Thyroid gland (tissue), 4 donors: ENCODE results near the gene PTPRG. TPM values are rescaled to one million over a fixed set of nuclear protein-coding genes. Genes with fewer than 3 reads are reported as not detected.

Experiments
- DNase-seq, 2 donors: peaks; one replicate each; pipeline ENCODE4 v3.0.0-alpha.2; 2019
- H3K27ac ChIP-seq, 3 donors: fragments of 200-600 bp; sonication (generic); 1 replicate in 2 of 3; 2 replicates in 1 of 3; pipeline ENCODE4 v1.5.1; 2016 to 2019; ENCODE audit warnings: mild to moderate bottlenecking in 1 of 3, moderate library complexity in 1 of 3
- H3K27me3 ChIP-seq: fragments of 200-600 bp; sonication (generic); one replicate; pipeline ENCODE4 v1.5.1; 2019
- H3K36me3 ChIP-seq, 2 donors: fragments of 200-600 bp; sonication (generic); one replicate each; pipeline ENCODE4 v1.5.1; 2016 to 2019
- H3K4me1 ChIP-seq, 2 donors: fragments of 200-600 bp; sonication (generic); one replicate each; pipeline ENCODE4 v1.5.1; 2017 to 2019
- H3K4me3 ChIP-seq, 3 donors: fragments of 200-600 bp; sonication (generic); replicated peaks in 1 of 3; 1 replicate in 2 of 3; 2 replicates in 1 of 3; pipeline ENCODE4 v1.5.1; 2016; ENCODE audit warnings: mild to moderate bottlenecking in 1 of 3
- H3K9me3 ChIP-seq: fragments of 200-600 bp; sonication (generic); one replicate; pipeline ENCODE4 v1.5.1; 2017
- POLR2A ChIP-seq, 2 donors: fragments of 450-650 bp; IDR thresholded peaks; one replicate each; pipeline ENCODE4 v1.6.1; 2017; ENCODE audit warnings: antibody characterized with exemption in 2 of 2, mild to moderate bottlenecking in 2 of 2, moderate library complexity in 1 of 2
- WGBS, 2 donors: methylation state at CpG; one replicate each; pipeline ENCODE4 v1.1.5; 2017; 5-methylcytosine and 5-hydroxymethylcytosine counted together
- intact Hi-C: fragments of 100-400 bp; cut with DNase I; formaldehyde crosslinking; loops from one replicate; pipeline ENCODE4 v1.15.1; 2023
- total RNA-seq, 4 donors: library from RNA; depleted of rRNA; stranded (reverse); fragments of >200 nt; gene quantifications; one replicate each; pipeline ENCODE4 v1.2.3, GENCODE V29; 2016
- TF ChIP-seq, protein P1 (sequence below), 6 experiments: fragments of 200-600 bp in 3 of 6; fragments of 450-650 bp in 3 of 6; sonication (generic) in 3 of 6; IDR thresholded peaks; one replicate each; pipeline ENCODE4 v1.5.1; 2016 to 2019; ENCODE audit warnings: antibody characterized with exemption in 6 of 6, mild to moderate bottlenecking in 2 of 6, inconsistent platforms in 1 of 6, moderate library complexity in 1 of 6

The PTPRG gene
- total RNA-seq, 4 donors from 2014 or later, result 81.6 to 207 (median 132) TPM

DNA sequence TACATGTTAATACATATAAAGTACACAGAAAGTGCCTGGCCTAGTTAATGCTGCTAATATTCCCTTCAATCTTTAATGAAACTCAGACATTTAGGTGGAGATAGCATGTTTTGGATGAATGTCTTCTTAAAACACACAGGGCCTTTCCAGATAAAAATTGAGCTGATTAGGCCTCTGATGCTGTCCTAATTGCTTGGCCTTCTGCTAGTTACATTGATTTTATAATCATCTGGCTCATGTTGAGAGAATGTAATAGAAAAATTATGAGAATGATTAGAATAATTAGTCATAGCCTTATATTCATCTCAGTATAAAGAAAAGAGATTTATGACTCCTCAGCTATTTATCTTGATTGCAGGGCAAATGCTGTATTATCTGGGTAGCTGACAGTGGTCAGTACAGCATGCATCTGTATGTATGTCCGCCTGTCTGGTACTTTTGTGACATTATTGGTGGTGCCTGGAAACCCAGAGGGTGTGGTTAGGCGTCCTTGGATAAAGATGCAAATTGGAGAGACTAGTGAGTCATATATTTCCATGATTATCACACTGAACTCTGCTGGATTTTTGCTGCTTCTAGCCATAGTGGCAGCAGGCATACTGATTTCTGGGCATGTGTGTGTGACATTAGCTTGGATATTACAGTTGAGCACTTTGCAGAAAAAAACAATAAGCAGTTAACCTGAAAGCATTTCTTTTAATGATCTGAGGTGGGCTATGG, 691.2 kb downstream of the PTPRG start:
- Histone ChIP-seq H3K27ac (no peak overlapping the region), H3K4me1 (no peaks in the 10 kb centered on the region), H3K4me3 (no peak overlapping the region), H3K27me3 (no peaks in the 10 kb centered on the region), H3K36me3 (no peaks in the 10 kb centered on the region), H3K9me3 (no peaks in the 10 kb centered on the region)
- 83 to 84% methylated on average over 2 of the region's 2 CpGs for WGBS, 2 donors
- TF ChIP-seq, protein P1, sequence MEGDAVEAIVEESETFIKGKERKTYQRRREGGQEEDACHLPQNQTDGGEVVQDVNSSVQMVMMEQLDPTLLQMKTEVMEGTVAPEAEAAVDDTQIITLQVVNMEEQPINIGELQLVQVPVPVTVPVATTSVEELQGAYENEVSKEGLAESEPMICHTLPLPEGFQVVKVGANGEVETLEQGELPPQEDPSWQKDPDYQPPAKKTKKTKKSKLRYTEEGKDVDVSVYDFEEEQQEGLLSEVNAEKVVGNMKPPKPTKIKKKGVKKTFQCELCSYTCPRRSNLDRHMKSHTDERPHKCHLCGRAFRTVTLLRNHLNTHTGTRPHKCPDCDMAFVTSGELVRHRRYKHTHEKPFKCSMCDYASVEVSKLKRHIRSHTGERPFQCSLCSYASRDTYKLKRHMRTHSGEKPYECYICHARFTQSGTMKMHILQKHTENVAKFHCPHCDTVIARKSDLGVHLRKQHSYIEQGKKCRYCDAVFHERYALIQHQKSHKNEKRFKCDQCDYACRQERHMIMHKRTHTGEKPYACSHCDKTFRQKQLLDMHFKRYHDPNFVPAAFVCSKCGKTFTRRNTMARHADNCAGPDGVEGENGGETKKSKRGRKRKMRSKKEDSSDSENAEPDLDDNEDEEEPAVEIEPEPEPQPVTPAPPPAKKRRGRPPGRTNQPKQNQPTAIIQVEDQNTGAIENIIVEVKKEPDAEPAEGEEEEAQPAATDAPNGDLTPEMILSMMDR (IDR thresholded peaks at IDR 0.05), result no peak
- no peak for TF ChIP-seq POLR2A (IDR thresholded peaks at IDR 0.05)
- intact Hi-C loops, result no loop called here
- no peak for DNase-seq

DNA sequence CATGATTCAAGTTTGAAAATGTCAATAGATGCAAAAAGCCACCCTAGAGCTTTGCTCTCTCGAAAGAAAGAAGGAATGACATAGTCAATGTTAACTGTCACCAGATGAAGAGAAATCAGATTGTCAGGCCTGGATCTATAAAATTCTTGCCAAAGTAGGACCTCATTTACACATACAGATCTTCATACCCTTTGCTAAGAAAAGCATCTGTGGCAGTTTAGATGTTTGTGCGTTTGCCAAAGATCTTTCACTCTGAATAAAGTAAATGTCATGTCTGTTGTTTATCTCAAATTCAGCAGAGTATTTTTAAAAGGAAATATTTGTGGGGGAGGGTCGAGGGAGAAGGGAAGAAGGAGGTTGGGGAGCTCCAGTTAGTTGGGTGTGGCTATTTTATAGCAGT, 692.6 kb downstream of the PTPRG start:
- no peaks in the 10 kb centered on the region for H3K27me3 ChIP-seq
- H3K36me3 ChIP-seq, result no peaks in the 10 kb centered on the region
- WGBS, 2 donors, result 83 to 84% methylated on average over 3 of the region's 3 CpGs
- DNase-seq, result no peak
- TF ChIP-seq, protein P1 (IDR thresholded peaks at IDR 0.05), result no peak
- no peak for TF ChIP-seq POLR2A (IDR thresholded peaks at IDR 0.05)
- no peak overlapping the region for H3K4me3 ChIP-seq
- H3K9me3 ChIP-seq, result no peaks in the 10 kb centered on the region
- no peak overlapping the region for H3K27ac ChIP-seq
- H3K4me1 ChIP-seq, result no peaks in the 10 kb centered on the region
- intact Hi-C loops, result no loop called here

DNA sequence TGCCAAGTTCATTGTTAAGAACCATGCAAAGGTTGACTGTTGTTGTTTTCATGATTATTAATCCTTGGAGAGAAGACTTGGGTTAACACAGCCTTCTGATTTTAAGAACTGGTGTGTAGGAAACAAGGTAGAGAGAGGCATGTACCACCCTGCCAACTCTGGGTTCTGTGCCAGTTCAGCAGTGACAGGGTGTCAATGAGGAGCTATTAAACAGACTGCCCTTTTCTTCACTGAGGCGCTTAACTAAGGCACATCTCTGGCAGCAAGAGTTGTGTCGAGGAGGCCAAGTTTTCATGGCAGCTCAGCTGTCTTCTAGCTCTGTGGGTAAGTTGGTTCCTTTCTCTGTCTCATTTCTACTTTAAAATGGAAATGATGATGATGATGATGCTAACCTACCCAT, 694.4 kb downstream of the PTPRG start:
- TF ChIP-seq, protein P1 (IDR thresholded peaks at IDR 0.05), result no peak
- no peak for TF ChIP-seq POLR2A (IDR thresholded peaks at IDR 0.05)
- Histone ChIP-seq H3K4me3 (no peak overlapping the region), H3K27me3 (no peaks in the 10 kb centered on the region), H3K36me3 (no peaks in the 10 kb centered on the region), H3K27ac (no peak overlapping the region), H3K4me1 (no peaks in the 10 kb centered on the region), H3K9me3 (no peaks in the 10 kb centered on the region)
- 93 to 97% methylated on average over 2 of the region's 2 CpGs for WGBS, 2 donors
- intact Hi-C loops, result no loop called here
- no peak for DNase-seq

DNA sequence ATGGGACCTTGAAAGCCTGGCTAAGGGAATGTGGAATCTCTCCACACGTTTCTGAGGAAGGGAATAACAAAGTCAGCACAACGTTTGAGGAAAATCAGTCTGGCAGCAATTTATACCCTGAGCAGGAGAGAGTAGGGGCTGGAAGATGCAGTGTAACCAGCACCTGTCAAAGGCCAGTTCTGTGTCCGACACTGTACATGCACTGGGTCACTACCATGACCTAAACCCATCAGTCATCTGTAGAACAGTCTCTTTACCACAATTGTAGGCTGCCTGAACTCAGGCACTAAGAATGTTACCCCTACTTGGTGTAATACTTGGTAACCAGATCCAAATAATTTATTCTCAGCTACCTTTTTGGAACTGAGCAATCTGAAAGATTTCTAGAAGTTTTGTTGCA, 698.6 kb downstream of the PTPRG start:
- Histone ChIP-seq H3K4me1 (no peaks in the 10 kb centered on the region), H3K27ac (no peak overlapping the region), H3K4me3 (no peak overlapping the region), H3K27me3 (no peaks in the 10 kb centered on the region), H3K36me3 (no peaks in the 10 kb centered on the region), H3K9me3 (no peaks in the 10 kb centered on the region)
- DNase-seq, result no peak
- intact Hi-C loops, result no loop called here
- WGBS, 2 donors, result 73 to 77% methylated on average over 3 of the region's 3 CpGs
- TF ChIP-seq, protein P1 (IDR thresholded peaks at IDR 0.05), result no peak
- no peak for TF ChIP-seq POLR2A (IDR thresholded peaks at IDR 0.05)

DNA sequence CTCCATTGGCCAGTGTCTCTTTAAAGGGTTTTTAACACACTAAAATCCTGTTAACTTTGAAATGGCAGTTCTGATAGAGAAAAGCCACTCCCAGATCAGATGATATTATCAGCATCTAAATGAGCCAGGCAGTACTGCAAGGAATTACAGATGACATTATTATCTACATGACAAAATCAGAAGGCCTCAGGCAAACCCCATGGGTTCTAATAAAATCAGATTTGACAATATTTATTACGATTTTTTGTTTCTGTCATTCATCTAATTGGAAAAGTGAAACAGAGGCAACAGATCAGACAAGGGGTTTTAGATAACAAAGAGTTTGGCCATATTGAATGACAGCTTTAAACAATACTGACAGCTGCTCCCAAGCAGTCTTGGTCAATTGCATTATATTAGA, 699.3 kb downstream of the PTPRG start:
- Histone ChIP-seq H3K36me3 (no peaks in the 10 kb centered on the region), H3K27ac (no peak overlapping the region), H3K27me3 (no peaks in the 10 kb centered on the region), H3K4me1 (no peaks in the 10 kb centered on the region), H3K4me3 (no peak overlapping the region), H3K9me3 (no peaks in the 10 kb centered on the region)
- WGBS, 2 donors, result 90 to 98% methylated on average over 1 of the region's 1 CpG
- no peak for TF ChIP-seq POLR2A (IDR thresholded peaks at IDR 0.05)
- TF ChIP-seq, protein P1 (IDR thresholded peaks at IDR 0.05), result no peak
- no peak for DNase-seq
- intact Hi-C loops, result no loop called here
